SK-N-SH treated with all-trans-retinoic acid at 6 μM for 48 hours (cell line): ENCODE results near the gene RGS16.

Experiments
- ATAC-seq: fragments of 200-7000 bp; cut with Tn5 transposase; 3 replicates; pipeline ENCODE4 v1.9.1; 2020; ENCODE audit warnings: mild to moderate bottlenecking, moderate library complexity
- ARNTL ChIP-seq: fragments of 450-650 bp; formaldehyde crosslinking; IDR thresholded peaks from 2 replicates; pipeline ENCODE4 v1.5.0; 2020; ENCODE audit warnings: low read depth, mild to moderate bottlenecking, moderate library complexity, borderline replicate concordance
- BACH2 ChIP-seq: fragments of 250-450 bp; sonication (Bioruptor Pico); IDR thresholded peaks from 2 replicates; pipeline ENCODE4 v1.9.0; 2021; ENCODE audit warnings: mild to moderate bottlenecking, borderline replicate concordance
- CSDC2 ChIP-seq: fragments of 250-450 bp; sonication (Bioruptor Pico); IDR thresholded peaks from 2 replicates; pipeline ENCODE4 v1.5.0; 2020; ENCODE audit warnings: mild to moderate bottlenecking, moderate library complexity
- ESRRG ChIP-seq: fragments of 250-450 bp; sonication (Bioruptor Pico); IDR thresholded peaks from 2 replicates; pipeline ENCODE4 v1.6.1; 2021; ENCODE audit warnings: mild to moderate bottlenecking
- GLIS3 ChIP-seq: fragments of 250-450 bp; sonication (Bioruptor Pico); IDR thresholded peaks from 2 replicates; pipeline ENCODE4 v1.5.0; 2020; ENCODE audit warnings: mild to moderate bottlenecking, moderate library complexity
- OSR1 ChIP-seq: fragments of 250-450 bp; sonication (Bioruptor Pico); IDR thresholded peaks from 2 replicates; pipeline ENCODE4 v1.8.0; 2022; ENCODE audit warnings: moderate library complexity, mild to moderate bottlenecking, inconsistent platforms
- PPARA ChIP-seq: fragments of 250-450 bp; sonication (Bioruptor Pico); IDR thresholded peaks from 2 replicates; pipeline ENCODE4 v1.5.0; 2020; ENCODE audit warnings: mild to moderate bottlenecking, borderline replicate concordance
- RARB ChIP-seq: fragments of 250-450 bp; sonication (Bioruptor Pico); IDR thresholded peaks from 2 replicates; pipeline ENCODE4 v1.8.0; 2021; ENCODE audit warnings: mild to moderate bottlenecking, moderate library complexity
- TOX ChIP-seq: fragments of 250-450 bp; sonication (Bioruptor Pico); IDR thresholded peaks from 2 replicates; pipeline ENCODE4 v1.8.0; 2021; ENCODE audit warnings: mild to moderate bottlenecking, moderate library complexity, borderline replicate concordance
- ZFP30 ChIP-seq: fragments of 450-650 bp; formaldehyde crosslinking; IDR thresholded peaks from 2 replicates; pipeline ENCODE4 v1.5.0; 2022; ENCODE audit warnings: mild to moderate bottlenecking, moderate library complexity
- ZNF565 ChIP-seq: fragments of 450-650 bp; formaldehyde crosslinking; conservative IDR thresholded peaks from 2 replicates; pipeline ENCODE4 v1.5.0; 2020; ENCODE audit warnings: low read depth, mild to moderate bottlenecking, moderate library complexity
- ZNF70 ChIP-seq: fragments of 450-650 bp; formaldehyde crosslinking; IDR thresholded peaks from 2 replicates; pipeline ENCODE4 v1.5.0; 2020; ENCODE audit warnings: mild to moderate bottlenecking, moderate library complexity
- ZNF8 ChIP-seq: fragments of 450-650 bp; formaldehyde crosslinking; IDR thresholded peaks from 2 replicates; pipeline ENCODE4 v1.5.0; 2020; ENCODE audit warnings: mild to moderate bottlenecking, moderate library complexity
- TF ChIP-seq, protein P1 (sequence below): fragments of 250-450 bp; sonication (Bioruptor Pico); IDR thresholded peaks from 2 replicates; pipeline ENCODE4 v1.8.0; 2021; ENCODE audit warnings: low read depth, mild to moderate bottlenecking, moderate library complexity, borderline replicate concordance
- TF ChIP-seq, protein P2 (sequence below): fragments of 250-450 bp; sonication (Bioruptor Pico); IDR thresholded peaks from 2 replicates; pipeline ENCODE4 v1.5.1; 2020; ENCODE audit warnings: low read depth, mild to moderate bottlenecking, moderate library complexity
- TF ChIP-seq, protein P3 (sequence below): fragments of 250-450 bp; sonication (Bioruptor Pico); IDR thresholded peaks from 2 replicates; pipeline ENCODE4 v1.5.0; 2020; ENCODE audit warnings: mild to moderate bottlenecking, moderate library complexity

RGS16 gene

DNA sequence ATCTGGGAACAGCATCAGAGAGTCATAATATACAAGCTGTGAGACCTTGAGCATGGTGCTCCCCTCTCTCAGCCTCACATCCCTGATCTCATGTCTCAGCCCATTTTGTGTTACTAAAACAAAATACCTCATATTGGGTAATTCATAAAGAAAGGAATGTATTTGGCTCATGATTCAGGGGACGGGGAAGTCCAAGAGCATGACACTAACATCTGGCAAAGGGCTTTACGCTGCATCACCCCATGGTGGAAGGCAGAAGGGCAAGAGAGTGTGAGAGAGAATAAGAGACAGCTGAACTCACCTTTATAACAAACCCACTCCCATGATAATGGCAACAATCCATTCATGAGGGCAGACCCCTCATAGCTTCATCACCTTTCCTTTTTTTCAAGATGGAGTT is 51.7 kb downstream of the RGS16 start (continued):
- TF ChIP-seq TOX (CRISPR knock-in tag) (no peak), CSDC2 (CRISPR knock-in tag) (no peak)

DNA sequence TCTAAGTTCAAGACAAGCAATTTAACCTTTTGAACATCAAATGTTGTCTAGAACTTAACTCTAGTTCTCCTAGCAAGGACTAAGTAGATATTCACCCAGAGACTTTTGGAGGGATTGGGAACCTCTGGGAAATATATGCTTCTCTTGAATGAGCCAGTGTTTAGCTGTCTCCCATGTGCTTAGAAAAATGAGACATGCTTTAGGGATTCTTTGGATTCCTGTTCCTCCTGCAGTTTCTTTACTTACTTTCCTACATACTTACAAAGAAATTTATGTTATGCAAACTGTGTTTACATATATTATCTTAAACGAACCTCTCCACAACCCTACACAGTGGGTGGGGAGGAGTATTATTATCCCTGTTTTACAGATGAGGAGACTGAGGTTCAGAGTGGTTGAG is 54.4 kb downstream of the RGS16 start:
- TF ChIP-seq OSR1 (no peak), TOX (CRISPR knock-in tag) (no peak), ESRRG (CRISPR knock-in tag) (no peak), ZNF8 (CRISPR knock-in tag) (no peak), RARB (CRISPR knock-in tag) (no peak)
- TF ChIP-seq, all 23 proteins: peak for 0
- no peak for ATAC-seq

DNA sequence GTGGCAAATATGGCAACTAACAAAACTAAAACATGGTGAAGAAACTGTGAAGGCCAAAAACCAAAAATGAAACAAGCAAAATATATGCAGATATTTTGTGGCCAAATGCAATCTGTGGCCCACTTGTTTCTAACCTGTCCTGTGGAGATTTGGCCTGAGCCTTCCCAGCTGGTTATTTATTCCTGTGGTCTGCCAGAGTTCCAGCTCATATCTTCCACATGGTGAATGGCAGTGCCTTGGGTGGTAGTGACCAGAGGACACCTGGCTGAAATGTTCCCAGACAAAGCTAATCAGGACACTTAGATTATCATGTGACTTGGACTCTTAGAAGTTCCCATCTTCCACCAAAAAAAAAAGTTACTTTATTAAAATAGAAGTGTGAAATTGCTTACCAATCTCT is 54.8 kb downstream of the RGS16 start:
- ATAC-seq = no peak

More for the DNA sequence above, 54.8 kb downstream of the RGS16 start:
- TF ChIP-seq ARNTL (CRISPR knock-in tag) (no peak), ESRRG (CRISPR knock-in tag) (no peak), ZNF8 (CRISPR knock-in tag) (no peak), ZFP30 (CRISPR knock-in tag) (no peak), ZNF70 (CRISPR knock-in tag) (no peak), BACH2 (CRISPR knock-in tag) (no peak), RARB (CRISPR knock-in tag) (no peak), ZNF565 (CRISPR knock-in tag) (no peak), PPARA (no peak), GLIS3 (CRISPR knock-in tag) (no peak), TOX (CRISPR knock-in tag) (no peak)
- TF ChIP-seq, protein P1, sequence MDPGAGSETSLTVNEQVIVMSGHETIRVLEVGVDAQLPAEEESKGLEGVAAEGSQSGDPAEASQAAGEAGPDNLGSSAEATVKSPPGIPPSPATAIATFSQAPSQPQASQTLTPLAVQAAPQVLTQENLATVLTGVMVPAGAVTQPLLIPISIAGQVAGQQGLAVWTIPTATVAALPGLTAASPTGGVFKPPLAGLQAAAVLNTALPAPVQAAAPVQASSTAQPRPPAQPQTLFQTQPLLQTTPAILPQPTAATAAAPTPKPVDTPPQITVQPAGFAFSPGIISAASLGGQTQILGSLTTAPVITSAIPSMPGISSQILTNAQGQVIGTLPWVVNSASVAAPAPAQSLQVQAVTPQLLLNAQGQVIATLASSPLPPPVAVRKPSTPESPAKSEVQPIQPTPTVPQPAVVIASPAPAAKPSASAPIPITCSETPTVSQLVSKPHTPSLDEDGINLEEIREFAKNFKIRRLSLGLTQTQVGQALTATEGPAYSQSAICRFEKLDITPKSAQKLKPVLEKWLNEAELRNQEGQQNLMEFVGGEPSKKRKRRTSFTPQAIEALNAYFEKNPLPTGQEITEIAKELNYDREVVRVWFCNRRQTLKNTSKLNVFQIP (CRISPR knock-in tag) = no peak
- TF ChIP-seq, protein P2, sequence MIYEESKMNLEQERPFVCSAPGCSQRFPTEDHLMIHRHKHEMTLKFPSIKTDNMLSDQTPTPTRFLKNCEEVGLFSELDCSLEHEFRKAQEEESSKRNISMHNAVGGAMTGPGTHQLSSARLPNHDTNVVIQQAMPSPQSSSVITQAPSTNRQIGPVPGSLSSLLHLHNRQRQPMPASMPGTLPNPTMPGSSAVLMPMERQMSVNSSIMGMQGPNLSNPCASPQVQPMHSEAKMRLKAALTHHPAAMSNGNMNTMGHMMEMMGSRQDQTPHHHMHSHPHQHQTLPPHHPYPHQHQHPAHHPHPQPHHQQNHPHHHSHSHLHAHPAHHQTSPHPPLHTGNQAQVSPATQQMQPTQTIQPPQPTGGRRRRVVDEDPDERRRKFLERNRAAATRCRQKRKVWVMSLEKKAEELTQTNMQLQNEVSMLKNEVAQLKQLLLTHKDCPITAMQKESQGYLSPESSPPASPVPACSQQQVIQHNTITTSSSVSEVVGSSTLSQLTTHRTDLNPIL (CRISPR knock-in tag) = no peak
- TF ChIP-seq, protein P3, sequence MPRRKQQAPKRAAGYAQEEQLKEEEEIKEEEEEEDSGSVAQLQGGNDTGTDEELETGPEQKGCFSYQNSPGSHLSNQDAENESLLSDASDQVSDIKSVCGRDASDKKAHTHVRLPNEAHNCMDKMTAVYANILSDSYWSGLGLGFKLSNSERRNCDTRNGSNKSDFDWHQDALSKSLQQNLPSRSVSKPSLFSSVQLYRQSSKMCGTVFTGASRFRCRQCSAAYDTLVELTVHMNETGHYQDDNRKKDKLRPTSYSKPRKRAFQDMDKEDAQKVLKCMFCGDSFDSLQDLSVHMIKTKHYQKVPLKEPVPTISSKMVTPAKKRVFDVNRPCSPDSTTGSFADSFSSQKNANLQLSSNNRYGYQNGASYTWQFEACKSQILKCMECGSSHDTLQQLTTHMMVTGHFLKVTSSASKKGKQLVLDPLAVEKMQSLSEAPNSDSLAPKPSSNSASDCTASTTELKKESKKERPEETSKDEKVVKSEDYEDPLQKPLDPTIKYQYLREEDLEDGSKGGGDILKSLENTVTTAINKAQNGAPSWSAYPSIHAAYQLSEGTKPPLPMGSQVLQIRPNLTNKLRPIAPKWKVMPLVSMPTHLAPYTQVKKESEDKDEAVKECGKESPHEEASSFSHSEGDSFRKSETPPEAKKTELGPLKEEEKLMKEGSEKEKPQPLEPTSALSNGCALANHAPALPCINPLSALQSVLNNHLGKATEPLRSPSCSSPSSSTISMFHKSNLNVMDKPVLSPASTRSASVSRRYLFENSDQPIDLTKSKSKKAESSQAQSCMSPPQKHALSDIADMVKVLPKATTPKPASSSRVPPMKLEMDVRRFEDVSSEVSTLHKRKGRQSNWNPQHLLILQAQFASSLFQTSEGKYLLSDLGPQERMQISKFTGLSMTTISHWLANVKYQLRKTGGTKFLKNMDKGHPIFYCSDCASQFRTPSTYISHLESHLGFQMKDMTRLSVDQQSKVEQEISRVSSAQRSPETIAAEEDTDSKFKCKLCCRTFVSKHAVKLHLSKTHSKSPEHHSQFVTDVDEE (CRISPR knock-in tag) = no peak
